ENCODE data around the gene PARD3B. TPM values are rescaled to one million over a fixed set of nuclear protein-coding genes. Genes with fewer than 3 reads are reported as not detected.

The PARD3B gene
- polyA plus RNA-seq, 3 donors, result 2.0 to 13.6 (median 5.0) TPM

- no peak overlapping the region for H3K27ac ChIP-seq (ENCODE audit: low read depth, low read length)
- 95 to 97% (median 96%) methylated on average over 11 of the region's 11 CpGs for WGBS, 3 donors
Measured at GRCh38 chr2:205605638-205606304, 1060.5 kb downstream of the PARD3B start.

GRCh38 chr2:205607146-205607545 lies 1061.9 kb downstream of the PARD3B start:
- WGBS, 3 donors, result 81 to 92% (median 82%) methylated on average over 3 of the region's 3 CpGs
- H3K27ac ChIP-seq (ENCODE audit: low read depth, low read length), result no peak overlapping the region

GRCh38 chr2:205609113-205609512 lies 1063.8 kb downstream of the PARD3B start:
- no peak overlapping the region for H3K27ac ChIP-seq (ENCODE audit: low read depth, low read length)

GRCh38 chr2:205610437-205610836 lies 1065.2 kb downstream of the PARD3B start:
- H3K27ac ChIP-seq (ENCODE audit: low read depth, low read length), result no peak overlapping the region
- WGBS, 3 donors, result 90 to 100% (median 93%) methylated on average over 1 of the region's 1 CpG

More at GRCh38 chr2:205609113-205609512, 1063.8 kb downstream of the PARD3B start:
- 51 to 77% (median 56%) methylated on average over 8 of the region's 8 CpGs for WGBS, 3 donors

GRCh38 chr2:205612636-205613035 lies 1067.4 kb downstream of the PARD3B start:
- H3K27ac ChIP-seq (ENCODE audit: low read depth, low read length), result no peak overlapping the region
- WGBS, 3 donors, result 29 to 72% (median 62%) methylated on average over 4 of the region's 4 CpGs

- 72 to 87% (median 79%) methylated on average over 3 of the region's 3 CpGs for WGBS, 3 donors
- H3K27ac ChIP-seq (ENCODE audit: low read depth, low read length), result no peak overlapping the region
Measured at GRCh38 chr2:205613970-205614559, 1068.8 kb downstream of the PARD3B start.

- 76 to 97% (median 92%) methylated on average over 4 of the region's 4 CpGs for WGBS, 3 donors
Measured at GRCh38 chr2:205614965-205615364, 1069.7 kb downstream of the PARD3B start.

GRCh38 chr2:205617905-205618304 lies 1072.6 kb downstream of the PARD3B start:
- 86 to 93% (median 88%) methylated on average over 2 of the region's 2 CpGs for WGBS, 3 donors
- H3K27ac ChIP-seq (ENCODE audit: low read depth, low read length), result no peak overlapping the region

More at GRCh38 chr2:205614965-205615364, 1069.7 kb downstream of the PARD3B start:
- no peak overlapping the region for H3K27ac ChIP-seq (ENCODE audit: low read depth, low read length)

- WGBS, 3 donors, result 92 to 96% (median 93%) methylated on average over 1 of the region's 1 CpG
- no peak overlapping the region for H3K27ac ChIP-seq (ENCODE audit: low read depth, low read length)
Measured at GRCh38 chr2:205619600-205619999, 1074.3 kb downstream of the PARD3B start.

GRCh38 chr2:205627085-205627484 lies 1081.8 kb downstream of the PARD3B start:
- 43 to 89% (median 69%) methylated on average over 1 of the region's 1 CpG for WGBS, 3 donors

GRCh38 chr2:205628422-205628821 lies 1083.1 kb downstream of the PARD3B start:
- no peak overlapping the region for H3K27ac ChIP-seq (ENCODE audit: low read depth, low read length)
- 75 to 91% (median 89%) methylated on average over 3 of the region's 3 CpGs for WGBS, 3 donors

More at GRCh38 chr2:205627085-205627484, 1081.8 kb downstream of the PARD3B start:
- H3K27ac ChIP-seq (ENCODE audit: low read depth, low read length), result no peak overlapping the region

- WGBS, 3 donors, result 78 to 87% (median 84%) methylated on average over 10 of the region's 10 CpGs
- H3K27ac ChIP-seq (ENCODE audit: low read depth, low read length), result no peak overlapping the region
Measured at GRCh38 chr2:205629091-205629776, 1084.0 kb downstream of the PARD3B start.

GRCh38 chr2:205633994-205634393 lies 1088.7 kb downstream of the PARD3B start:
- WGBS, 3 donors, result 57 to 71% (median 62%) methylated on average over 1 of the region's 1 CpG
- H3K27ac ChIP-seq (ENCODE audit: low read depth, low read length), result no peak overlapping the region

- 70 to 79% (median 72%) methylated on average over 7 of the region's 7 CpGs for WGBS, 3 donors
- no peak overlapping the region for H3K27ac ChIP-seq (ENCODE audit: low read depth, low read length)
Measured at GRCh38 chr2:205636549-205637319, 1091.5 kb downstream of the PARD3B start.

GRCh38 chr2:205637320-205637602 lies 1092.0 kb downstream of the PARD3B start:
- no peak overlapping the region for H3K27ac ChIP-seq (ENCODE audit: low read depth, low read length)

GRCh38 chr2:205637779-205638503 lies 1092.7 kb downstream of the PARD3B start:
- no peak overlapping the region for H3K27ac ChIP-seq (ENCODE audit: low read depth, low read length)
- WGBS, 3 donors, result 51 to 83% (median 80%) methylated on average over 6 of the region's 6 CpGs

GRCh38 chr2:205640716-205641115 lies 1095.4 kb downstream of the PARD3B start:
- WGBS, 3 donors, result 59 to 63% (median 63%) methylated on average over 4 of the region's 4 CpGs
- no peak overlapping the region for H3K27ac ChIP-seq (ENCODE audit: low read depth, low read length)

GRCh38 chr2:205642599-205643356 lies 1097.5 kb downstream of the PARD3B start:
- WGBS, 3 donors, result 46 to 56% (median 51%) methylated on average over 6 of the region's 6 CpGs
- no peak overlapping the region for H3K27ac ChIP-seq (ENCODE audit: low read depth, low read length)

Measured in adipose tissue (tissue), 3 donors.